Measurements from ENCODE around the gene OCIAD2. TPM values are rescaled to one million over a fixed set of nuclear protein-coding genes. Genes with fewer than 3 reads are reported as not detected.

Gene OCIAD2
- total RNA-seq, 2 donors from 2014 or later = 65.7 to 73.9 TPM

GRCh38 chr4:48949518-48950219 is 43.1 kb upstream of the OCIAD2 start:
- Histone ChIP-seq H3K27ac (ENCODE audit: low read depth, low read length) (no peak overlapping the region), H3K36me3 (ENCODE audit: control insufficient read depth, insufficient read depth, low read length) (no peaks in the 10 kb centered on the region), H3K4me1 (ENCODE audit: control insufficient read depth, insufficient read depth, low read length) (no peaks in the 10 kb centered on the region), H3K27me3 (ENCODE audit: control insufficient read depth, insufficient read depth, low read length, poor library complexity, severe bottlenecking) (peaks cover 9% of the 10 kb centered on the region), H3K9me3 (ENCODE audit: control insufficient read depth, low read length) (peaks cover 7% of the 10 kb centered on the region), H3K4me3 (ENCODE audit: low read length) (no peak overlapping the region), H3K9ac (ENCODE audit: extremely low read depth, low read length, poor library complexity, severe bottlenecking) (no peak overlapping the region)
- no peaks in the 10 kb centered on the region for H3K36me3 Mint-ChIP-seq (ENCODE audit: low read depth)
- H3K4me3 Mint-ChIP-seq = no peak overlapping the region
- H3K4me1 Mint-ChIP-seq = no peaks in the 10 kb centered on the region
- DNase-seq = no peak
- TF ChIP-seq, protein P1, sequence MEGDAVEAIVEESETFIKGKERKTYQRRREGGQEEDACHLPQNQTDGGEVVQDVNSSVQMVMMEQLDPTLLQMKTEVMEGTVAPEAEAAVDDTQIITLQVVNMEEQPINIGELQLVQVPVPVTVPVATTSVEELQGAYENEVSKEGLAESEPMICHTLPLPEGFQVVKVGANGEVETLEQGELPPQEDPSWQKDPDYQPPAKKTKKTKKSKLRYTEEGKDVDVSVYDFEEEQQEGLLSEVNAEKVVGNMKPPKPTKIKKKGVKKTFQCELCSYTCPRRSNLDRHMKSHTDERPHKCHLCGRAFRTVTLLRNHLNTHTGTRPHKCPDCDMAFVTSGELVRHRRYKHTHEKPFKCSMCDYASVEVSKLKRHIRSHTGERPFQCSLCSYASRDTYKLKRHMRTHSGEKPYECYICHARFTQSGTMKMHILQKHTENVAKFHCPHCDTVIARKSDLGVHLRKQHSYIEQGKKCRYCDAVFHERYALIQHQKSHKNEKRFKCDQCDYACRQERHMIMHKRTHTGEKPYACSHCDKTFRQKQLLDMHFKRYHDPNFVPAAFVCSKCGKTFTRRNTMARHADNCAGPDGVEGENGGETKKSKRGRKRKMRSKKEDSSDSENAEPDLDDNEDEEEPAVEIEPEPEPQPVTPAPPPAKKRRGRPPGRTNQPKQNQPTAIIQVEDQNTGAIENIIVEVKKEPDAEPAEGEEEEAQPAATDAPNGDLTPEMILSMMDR (conservative IDR thresholded peaks at IDR 0.05) = no peak
- peaks cover 3% of the 10 kb centered on the region for H3K9me3 Mint-ChIP-seq
- no peak overlapping the region for H3K27ac Mint-ChIP-seq
- WGBS, 2 experiments (ENCODE audit: insufficient coverage in 1 of 2, insufficient read length in 1 of 2) = 80 to 88% methylated on average over 2 to 4 of the region's 4 CpGs
- H3K27me3 Mint-ChIP-seq (ENCODE audit: insufficient read depth) = peaks cover 4% of the 10 kb centered on the region

DNA sequence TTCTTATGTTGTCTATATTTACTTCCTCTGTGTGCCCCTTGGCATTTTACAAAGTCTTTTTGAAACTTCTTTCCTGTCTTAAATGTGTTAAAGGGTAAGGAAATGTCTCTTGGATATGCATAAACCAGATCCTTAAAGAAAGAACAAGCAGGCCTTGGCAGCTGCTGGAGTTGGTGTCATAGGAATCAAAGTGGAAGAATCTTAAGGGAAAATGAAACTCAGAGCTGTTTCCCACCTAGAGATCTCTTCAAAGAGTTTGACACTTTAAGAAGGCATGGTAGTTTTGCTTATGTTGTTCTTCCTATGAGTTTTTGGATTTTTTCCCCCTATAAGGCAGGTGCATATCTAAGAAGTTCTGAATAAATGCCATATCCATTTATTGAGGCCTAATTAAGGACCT is 42.5 kb upstream of the OCIAD2 start:
- H3K36me3 ChIP-seq (ENCODE audit: control insufficient read depth, insufficient read depth, low read length) = no peaks in the 10 kb centered on the region
- no peak overlapping the region for H3K4me3 ChIP-seq (ENCODE audit: low read length)
- no peak overlapping the region for H3K27ac ChIP-seq (ENCODE audit: low read depth, low read length)
- no peak for DNase-seq
- peaks cover 4% of the 10 kb centered on the region for H3K27me3 ChIP-seq (ENCODE audit: control insufficient read depth, insufficient read depth, low read length, poor library complexity, severe bottlenecking)
- no peaks in the 10 kb centered on the region for H3K4me1 Mint-ChIP-seq
- no peaks in the 10 kb centered on the region for H3K4me1 ChIP-seq (ENCODE audit: control insufficient read depth, insufficient read depth, low read length)
- no peak overlapping the region for H3K4me3 Mint-ChIP-seq
- H3K36me3 Mint-ChIP-seq (ENCODE audit: low read depth) = no peaks in the 10 kb centered on the region
- no peak overlapping the region for H3K9ac ChIP-seq (ENCODE audit: extremely low read depth, low read length, poor library complexity, severe bottlenecking)
- peaks cover 4% of the 10 kb centered on the region for H3K27me3 Mint-ChIP-seq (ENCODE audit: insufficient read depth)
- TF ChIP-seq, protein P1 (conservative IDR thresholded peaks at IDR 0.05) = no peak
- peaks cover 3% of the 10 kb centered on the region for H3K9me3 Mint-ChIP-seq
- no peak overlapping the region for H3K27ac Mint-ChIP-seq
- peaks cover 7% of the 10 kb centered on the region for H3K9me3 ChIP-seq (ENCODE audit: control insufficient read depth, low read length)

DNA sequence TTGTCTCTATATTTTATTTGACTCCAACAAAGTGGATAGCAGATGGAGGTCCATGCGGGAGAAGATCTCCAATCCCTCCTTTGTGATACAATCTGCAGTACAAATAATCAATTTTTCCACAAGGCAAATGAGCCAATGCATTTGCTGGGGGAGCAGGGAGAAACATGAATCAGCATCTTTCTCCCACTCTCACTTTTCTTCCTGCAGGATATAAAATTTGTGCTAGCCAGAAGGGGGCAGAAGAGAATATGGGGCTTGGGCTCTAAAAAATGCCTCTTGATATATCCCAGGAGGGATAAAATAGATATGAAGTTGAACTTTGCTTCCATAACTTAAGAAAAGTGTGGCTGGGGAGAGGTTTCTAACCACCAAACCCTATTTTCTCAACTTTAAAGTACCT is 41.2 kb upstream of the OCIAD2 start:
- peaks cover 7% of the 10 kb centered on the region for H3K9me3 ChIP-seq (ENCODE audit: control insufficient read depth, low read length)
- H3K9ac ChIP-seq (ENCODE audit: extremely low read depth, low read length, poor library complexity, severe bottlenecking) = no peak overlapping the region
- Mint-ChIP-seq H3K4me1 (no peaks in the 10 kb centered on the region), H3K27me3 (ENCODE audit: insufficient read depth) (peaks cover 4% of the 10 kb centered on the region), H3K9me3 (peaks cover 3% of the 10 kb centered on the region), H3K27ac (no peak overlapping the region), H3K4me3 (no peak overlapping the region), H3K36me3 (ENCODE audit: low read depth) (no peaks in the 10 kb centered on the region)
- H3K4me3 ChIP-seq (ENCODE audit: low read length) = no peak overlapping the region
- H3K27ac ChIP-seq (ENCODE audit: low read depth, low read length) = no peak overlapping the region
- no peak for DNase-seq
- 82% methylated on average over 1 of the region's 1 CpG; no CpG with 5 or more reads in 1 of the 2 experiments for WGBS, 2 experiments (ENCODE audit: insufficient coverage in 1 of 2, insufficient read length in 1 of 2)
- no peaks in the 10 kb centered on the region for H3K4me1 ChIP-seq (ENCODE audit: control insufficient read depth, insufficient read depth, low read length)
- no peaks in the 10 kb centered on the region for H3K36me3 ChIP-seq (ENCODE audit: control insufficient read depth, insufficient read depth, low read length)
- TF ChIP-seq, protein P1 (conservative IDR thresholded peaks at IDR 0.05) = peak; percentile 41
- H3K27me3 ChIP-seq (ENCODE audit: control insufficient read depth, insufficient read depth, low read length, poor library complexity, severe bottlenecking) = peaks cover 5% of the 10 kb centered on the region

All from endodermal cell (in vitro differentiated cells).